HG02938 (cell line): Measurements from ENCODE around the gene PHLPP1.

Source experiments
- ATAC-seq: cut with Tn5 transposase; IDR thresholded peaks from one replicate; pipeline ENCODE4 v1.9.1; 2021; ENCODE audit warnings: mild to moderate bottlenecking, moderate library complexity; ENCODE audit not compliant: unreplicated experiment

PHLPP1 gene

DNA sequence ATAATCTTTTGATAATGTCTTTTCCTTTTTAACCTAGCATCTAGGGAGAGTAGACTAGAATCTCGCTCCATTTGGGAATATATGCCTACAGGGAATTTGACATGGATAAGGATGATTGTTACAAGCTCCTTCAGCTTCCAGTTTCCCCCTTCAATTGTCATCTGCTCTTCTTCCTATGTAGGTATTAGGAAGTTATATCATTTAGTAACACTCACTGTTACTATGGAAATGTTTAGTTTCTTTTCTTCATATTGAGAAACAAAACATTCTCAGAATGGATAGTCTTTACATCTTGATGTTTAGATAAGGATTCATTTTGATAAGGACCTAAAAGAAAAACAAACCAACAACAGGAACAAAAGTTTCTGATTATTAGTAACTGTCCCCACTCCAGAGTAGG is 127.6 kb downstream of the PHLPP1 start:
- no peak for ATAC-seq

DNA sequence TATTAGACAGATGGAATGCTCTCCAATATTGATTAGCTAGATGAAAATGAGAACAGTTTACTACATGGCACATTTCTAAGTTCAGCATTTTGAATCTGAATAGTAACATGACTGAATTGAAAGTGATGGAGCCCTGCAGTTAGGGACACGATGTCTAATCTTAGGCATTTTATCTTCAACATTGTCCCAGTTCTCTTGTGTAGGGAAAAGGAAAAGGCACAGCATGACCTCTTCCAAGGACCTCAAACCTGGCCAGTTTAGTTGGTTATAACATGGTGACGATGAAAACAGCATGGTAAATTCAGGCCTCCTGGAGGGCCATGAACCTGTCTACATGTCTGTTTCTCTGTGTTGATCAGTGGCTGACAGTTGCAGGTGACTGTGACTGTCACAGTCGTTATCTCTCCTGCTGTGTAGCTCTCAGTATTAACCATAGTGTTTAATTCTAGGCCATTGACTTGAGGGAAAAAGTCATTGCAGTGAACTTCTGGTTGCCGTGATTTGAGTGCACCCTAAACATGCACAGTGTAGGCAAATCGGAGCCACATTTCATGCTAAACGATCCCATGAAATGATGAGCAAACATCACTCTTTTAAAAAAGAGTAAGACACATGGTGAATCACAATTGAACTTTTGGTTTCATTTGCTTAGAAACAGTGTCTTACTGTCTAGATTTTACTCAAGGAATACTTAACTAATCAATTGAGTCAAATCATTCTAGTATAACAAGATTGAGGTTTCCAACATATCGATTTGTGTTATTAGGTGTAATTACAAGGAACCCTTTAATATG is 129.7 kb downstream of the PHLPP1 start:
- ATAC-seq = peak; percentile 71

DNA sequence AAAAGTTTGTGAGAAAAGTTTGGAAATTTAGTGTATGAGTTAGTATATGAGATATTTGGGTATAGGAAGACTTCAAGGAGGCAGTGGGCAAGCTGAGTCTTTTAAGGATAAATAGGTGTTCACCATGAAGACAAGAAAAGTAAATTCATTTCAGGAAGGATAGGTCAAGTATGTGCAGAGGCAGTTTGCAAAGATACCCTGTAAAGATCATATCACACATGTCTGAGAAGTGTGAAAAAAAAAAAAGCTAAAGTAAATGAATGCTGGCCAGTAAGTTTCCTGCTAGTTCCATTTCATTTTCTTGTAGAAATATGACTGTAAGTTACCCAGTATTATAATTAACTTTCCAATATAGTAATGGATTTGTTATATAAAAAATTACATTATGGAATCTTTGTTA is 131.0 kb downstream of the PHLPP1 start:
- ATAC-seq = no peak

DNA sequence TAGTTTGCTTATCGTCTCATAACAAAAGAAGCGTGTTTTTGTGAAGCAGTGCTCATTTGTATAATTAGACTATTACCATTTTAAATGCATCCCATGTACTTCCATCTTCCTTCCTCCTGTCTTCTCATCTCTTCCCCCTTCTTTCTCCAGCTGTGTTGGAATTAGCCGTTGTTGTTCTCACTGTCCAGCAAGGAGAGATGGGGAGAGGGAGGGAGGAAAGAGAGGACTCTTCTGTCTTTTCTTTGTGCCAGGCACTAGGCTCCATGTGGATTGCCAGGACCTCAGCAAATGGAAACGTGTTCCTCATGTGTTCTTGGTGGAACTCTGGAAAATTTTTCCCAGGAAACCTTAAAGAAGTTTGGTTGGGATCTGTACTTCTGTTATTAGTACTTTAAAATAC is 131.7 kb downstream of the PHLPP1 start:
- ATAC-seq = no peak

DNA sequence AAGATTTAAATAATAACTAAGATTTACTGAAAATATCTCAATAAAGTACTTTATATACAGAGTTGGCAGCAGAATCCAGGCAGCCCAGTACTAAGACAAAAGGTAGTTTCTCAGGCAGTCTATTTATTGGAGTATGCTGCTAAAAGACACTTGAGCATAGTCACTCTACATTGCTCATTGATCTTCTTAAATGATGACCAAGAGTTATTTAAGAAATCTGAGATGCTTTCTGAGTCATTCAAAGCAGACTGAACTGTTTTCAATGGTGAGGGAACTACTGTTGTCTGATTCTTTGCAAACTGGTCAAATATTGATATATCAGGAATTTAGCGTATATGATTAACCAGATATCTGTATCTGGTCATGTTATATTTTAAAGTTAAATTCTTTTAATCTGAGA is 133.6 kb downstream of the PHLPP1 start:
- no peak for ATAC-seq

DNA sequence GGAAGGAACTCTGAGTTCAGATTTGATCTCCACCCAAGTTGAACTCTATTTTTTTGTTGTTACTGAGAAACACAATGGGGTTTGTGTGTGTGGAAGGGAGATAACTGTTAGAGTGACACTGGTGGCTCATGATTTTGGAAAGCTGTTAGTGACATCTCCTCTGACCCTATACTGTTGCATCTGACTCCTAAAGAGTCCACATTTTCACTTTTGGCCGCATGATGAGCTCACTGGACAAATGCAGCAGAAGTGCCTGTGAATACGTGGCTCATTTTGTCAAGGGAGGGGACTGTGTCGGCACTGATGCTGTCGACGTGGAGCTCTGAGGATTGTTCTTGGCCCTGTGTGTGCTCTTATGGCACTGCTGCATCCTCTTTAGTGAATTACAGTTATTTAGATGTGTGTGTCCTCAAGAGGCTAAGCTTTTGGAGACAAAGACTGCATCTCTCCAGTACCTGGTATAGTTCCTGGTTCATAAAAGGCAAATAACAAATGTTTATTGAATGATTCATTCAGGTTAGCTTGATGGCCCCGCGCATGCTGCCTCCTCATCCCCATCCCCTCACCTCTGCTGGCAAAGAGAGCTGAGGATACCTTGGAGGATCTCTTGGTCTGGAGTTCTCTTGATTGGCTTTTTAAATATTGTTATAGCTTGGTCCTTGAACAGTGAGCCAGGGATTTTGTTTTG is 135.4 kb downstream of the PHLPP1 start:
- no peak for ATAC-seq

DNA sequence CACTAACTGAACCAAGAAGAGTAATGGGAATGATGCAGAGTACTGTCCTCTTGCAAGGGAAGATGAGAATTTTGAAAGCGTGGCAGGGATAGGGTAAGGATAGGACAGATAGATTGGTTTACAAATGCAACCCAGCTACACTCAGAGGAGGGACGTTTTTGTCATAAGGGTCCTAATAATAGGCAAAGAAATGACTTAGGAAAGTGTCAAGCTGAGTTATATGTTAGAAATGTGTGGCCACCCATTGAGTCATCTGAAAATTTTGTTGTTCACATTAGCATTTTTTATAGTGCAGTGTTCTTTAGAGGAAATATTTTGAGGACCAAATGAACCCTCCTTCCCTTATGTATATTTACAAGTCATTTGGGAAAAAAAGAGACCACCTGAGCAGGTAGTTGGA is 137.5 kb downstream of the PHLPP1 start:
- no peak for ATAC-seq

DNA sequence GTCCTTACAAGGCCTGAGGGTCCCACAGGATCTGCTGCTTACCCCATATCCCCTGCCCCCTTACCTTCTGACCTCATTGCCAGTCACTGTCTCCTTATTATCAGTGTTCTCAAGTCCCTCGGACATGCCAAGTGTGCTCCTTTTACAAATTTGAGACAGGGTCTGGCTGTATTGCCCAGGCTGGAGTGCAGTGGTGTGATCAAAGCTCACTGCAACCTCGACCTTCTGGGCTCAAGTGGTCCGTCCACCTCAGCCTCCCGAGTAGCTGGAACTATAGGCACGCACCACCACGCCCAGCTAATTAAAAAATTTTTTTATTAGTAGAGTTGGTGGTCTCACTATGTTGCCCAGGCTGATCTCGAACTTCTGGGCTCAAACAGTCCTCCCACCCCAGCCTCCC is 141.0 kb downstream of the PHLPP1 start:
- ATAC-seq = no peak

DNA sequence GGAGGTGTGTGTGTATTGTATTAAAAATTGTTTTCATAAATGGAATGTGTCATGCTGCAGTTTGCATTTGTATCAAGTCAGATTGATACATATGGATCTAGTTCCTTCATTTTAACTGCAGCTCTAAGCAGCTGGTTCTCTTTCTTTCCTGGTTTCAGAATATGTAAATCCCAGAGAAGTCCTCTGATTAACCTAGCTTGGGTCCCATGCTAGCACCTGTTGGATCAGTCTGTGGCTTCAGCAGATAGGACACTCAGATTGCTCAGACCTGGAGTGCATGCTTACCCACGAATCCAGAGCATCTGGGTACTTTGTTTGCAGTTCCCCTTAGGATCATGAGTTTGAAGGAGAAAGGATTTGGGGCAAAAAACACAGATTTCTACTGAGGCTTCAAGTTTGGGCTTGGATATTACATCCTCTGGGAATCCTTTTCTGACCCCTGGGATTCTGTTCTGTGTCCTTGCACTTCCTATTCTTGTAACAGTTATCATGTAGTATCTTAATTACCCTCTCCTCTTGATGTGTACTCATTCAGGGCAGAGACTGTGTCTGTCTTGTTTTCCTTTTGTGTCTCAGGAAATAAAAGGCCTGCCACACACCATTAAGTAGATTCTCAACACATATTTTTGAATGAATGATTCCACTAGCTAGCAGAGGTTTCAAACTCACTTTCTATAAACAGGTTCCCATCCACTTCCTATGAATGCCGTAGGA is 142.1 kb downstream of the PHLPP1 start:
- ATAC-seq = no peak

DNA sequence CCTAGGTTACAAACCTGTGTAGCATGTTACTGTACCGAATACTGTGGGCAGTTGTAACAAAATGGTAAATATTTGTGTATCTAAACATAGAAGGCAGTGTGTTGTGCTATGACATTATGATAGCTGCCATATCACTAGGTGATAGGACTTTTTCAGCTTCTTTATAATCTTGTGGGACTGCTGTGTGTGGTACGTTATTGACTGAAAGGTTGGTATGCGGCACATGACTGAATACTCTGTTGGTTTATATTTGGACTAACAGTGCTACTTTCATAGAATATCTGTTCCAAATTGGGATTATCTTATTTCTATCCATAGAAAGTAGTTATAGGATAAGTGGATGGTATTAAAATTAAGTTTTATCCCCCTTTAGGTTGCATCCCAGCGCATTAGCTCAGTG is 144.7 kb downstream of the PHLPP1 start:
- no peak for ATAC-seq

DNA sequence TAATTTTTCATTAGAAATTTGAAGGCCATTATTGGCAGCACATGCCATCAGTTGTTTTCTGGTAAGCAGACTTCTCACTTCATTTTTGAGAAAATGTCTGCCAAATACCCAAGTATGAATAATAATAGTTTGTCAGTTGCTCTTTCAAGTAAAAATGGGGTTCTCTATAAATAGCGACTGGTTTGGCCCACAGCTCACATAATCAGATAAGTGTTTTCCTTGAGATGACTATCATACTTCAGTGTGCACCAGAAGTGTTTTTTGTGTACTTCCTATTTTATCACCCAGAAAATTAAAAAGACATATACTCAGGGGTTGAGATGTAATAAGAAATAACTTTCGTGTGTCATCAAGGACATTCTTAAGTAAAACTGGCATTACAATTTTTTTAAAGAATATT is 147.1 kb downstream of the PHLPP1 start:
- ATAC-seq = no peak

DNA sequence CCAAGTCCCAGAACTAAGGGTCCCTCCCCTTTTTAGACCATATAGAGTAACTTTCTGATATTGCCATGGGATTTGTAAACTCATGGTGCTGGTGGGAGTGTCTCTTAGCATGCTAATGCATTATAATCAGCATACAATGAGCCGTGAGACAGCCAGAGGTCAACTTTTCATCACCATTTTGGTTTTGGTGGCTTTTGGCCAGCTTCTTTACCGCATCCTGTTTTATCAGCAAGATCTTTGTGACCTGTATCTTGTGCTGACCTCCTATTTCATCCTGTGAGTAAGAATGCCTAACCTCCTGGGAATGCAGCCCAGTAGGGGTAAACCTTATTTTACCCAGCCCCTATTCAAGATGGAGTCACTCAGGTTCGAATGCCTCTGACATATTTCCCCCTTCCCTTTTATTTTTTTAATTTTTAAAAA is 148.2 kb downstream of the PHLPP1 start:
- no peak for ATAC-seq

DNA sequence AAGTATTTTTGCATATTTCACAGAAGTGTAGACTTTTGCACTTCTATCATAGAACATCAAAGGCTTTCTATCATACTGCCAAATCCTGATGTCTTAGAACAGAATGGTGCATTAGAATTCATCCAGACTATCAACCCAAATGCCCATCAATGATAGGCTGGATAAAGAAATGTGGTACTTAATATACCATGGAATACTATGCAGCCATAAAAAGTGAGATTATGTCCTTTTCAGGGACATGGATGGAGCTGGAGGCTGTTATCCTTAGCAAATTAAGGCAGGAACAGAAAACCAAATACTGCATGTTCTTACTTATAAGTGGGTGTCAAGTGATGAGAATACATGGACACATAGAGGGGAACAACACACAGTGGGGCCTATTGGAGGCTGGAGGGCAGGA is 150.2 kb downstream of the PHLPP1 start:
- no peak for ATAC-seq

DNA sequence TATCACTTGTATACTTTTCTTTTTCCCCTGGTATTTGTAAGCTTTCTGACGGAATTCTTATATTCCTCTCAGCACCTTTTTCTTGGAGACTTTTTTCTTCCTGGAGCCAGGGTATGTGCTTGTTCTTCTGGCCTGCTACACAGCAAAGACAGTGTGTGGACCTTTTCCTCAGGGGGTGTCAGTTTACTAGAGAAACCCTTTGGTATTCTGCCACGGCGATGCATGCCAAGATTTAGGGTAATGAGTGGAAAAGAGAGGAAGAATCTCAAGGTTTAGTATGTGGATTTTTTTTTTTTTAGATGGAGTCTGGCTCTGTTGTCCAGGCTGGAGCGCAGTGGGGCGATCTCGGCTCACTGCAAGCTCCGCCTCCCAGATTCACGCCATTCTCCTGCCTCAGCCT is 152.2 kb downstream of the PHLPP1 start:
- ATAC-seq = no peak

DNA sequence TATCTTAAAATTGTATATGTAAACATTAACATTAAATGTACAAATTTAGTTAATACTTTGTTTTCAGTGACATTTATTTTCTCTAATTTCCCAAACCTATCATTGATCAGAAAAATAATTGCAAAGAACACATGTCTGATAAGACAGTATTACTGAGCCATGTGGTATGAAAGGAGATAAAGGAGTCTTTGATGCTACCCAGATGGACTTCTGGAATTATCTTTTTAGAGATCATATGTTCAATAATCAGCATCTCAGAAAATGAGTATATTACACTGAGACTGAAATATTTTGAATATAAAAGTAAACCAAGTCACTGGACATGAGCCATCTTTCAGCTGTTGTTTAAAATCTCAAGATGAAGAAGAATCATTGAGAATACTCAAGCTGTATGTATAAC is 153.3 kb downstream of the PHLPP1 start:
- ATAC-seq = no peak

DNA sequence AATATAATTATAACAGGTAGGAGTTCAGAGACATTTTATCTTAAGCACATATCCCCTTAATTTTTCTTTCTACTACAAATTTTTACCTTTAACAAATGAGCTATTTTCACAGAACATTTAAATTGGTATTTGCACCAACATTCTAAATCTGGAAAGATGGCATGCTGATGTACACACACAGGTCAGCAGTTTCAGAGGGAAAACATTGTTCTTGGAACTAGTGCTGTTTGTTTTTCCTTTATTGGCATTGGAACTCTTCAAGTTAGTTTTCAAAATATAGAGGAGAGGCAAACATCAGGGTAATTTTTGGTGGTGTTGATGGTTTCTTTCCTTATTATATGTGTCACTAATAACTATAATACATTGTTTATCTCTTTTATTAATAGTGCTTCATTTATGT is 155.3 kb downstream of the PHLPP1 start:
- ATAC-seq = no peak

DNA sequence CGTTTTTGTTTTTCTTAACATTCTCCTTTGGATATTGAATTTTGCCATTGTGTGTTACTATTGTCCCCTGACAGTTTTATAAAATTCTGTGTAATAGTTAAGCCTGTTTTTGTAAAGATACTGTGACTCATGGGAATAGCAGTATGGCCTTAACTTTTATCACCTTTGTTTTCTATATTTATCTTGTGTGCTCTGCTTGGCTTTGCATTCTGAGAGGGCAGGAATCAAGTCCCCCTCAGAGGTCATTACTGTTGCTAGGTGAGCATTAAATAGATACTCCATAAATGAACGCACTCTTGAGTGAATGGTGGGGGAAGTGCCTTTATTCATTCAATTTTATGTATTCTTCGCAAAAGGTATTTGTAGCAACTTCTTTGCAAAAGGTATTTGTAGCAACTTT is 160.0 kb downstream of the PHLPP1 start:
- no peak for ATAC-seq

DNA sequence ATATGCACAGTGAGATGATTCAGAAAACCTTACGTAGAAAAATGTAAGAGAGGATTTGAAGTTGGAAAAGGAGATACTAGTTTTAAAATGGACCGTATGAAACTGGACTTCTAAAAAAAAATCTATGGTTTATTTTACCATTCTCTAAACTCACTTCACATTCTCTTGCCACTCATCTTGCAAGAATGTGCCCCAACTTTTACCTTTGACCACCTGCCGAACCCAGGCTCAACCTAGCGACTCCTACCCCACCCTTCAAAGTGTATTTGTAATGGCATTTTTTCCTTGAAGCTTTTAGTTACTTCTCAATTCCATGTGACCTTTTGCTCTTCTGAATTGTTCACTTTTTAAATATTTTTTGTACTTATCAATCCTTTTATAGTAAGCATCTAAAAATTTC is 160.8 kb downstream of the PHLPP1 start:
- ATAC-seq = no peak

DNA sequence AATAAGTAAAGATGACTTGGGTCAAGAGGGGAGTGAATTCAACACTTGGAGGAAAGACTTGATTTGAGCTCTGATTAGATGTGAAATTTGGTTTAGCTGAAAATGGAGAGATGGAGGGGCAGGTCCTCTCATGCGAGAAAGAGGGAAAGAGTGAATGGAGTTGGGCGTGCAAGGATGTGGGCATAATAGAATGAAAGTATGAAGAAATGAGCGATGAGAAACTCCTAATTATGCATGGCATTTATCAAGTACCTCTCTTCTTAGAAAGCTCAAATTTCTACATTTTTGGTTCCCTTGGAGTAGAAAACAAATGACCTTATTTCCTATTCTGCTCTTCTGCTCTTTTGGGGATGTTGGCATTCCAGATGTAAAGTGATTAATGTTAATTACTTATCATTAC is 161.5 kb downstream of the PHLPP1 start:
- no peak for ATAC-seq

DNA sequence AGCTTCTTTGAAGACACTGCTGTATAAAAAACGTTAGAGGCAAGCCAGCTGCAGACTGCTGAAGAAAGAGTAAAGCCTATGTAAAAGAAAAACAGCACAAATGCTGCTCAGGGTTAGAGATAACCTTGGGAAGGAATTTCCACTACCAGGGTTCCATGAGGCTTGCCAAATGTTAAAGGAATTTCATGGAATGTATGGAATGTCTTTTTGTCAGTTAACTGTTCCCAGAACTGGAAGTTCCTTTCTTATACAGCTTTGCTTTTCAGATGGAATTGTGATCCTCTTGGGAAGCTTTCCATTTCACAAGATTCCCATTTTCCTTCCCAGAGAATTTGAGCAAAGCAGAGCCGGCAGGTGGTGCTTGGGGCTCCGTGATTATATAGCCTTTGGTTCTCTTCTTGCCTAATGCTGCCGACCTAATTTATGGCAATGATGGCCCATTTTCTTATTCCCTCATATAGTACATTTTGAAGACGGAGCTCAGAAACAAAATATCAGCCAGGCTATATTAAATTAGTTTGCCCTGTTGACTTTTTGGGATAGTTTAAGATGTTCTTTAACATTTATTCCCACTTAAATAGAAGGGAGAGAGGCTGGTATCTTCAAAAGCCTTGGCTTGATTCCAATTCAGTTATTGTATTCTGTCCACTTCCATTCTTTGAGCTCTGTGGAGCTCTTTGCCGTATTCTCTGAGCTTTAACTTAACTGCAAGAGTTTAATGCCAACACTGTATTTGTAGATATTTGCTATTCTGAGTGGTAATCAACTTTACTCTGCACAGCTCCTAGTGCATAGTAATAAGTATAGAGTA is 162.3 kb downstream of the PHLPP1 start:
- no peak for ATAC-seq

DNA sequence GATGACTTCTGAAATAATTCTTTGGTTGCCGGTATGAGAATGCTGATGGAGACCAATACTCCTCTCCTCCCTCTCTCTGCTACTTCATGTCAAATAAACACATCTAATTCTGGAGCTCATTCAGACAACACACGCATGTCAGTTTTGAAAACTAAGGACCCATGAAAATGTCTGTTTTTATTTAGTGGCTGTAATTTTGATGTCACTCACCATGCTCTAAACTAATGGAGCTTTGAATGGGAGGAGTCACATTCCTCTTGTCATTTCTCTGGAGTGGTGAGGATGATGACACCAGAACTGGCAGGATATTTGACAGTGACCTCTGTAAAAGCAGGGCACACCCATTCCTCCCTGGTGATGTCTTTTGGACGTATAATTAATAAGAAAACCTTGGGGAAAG is 163.0 kb downstream of the PHLPP1 start:
- no peak for ATAC-seq
